Measurements from ENCODE around the gene MYO5A.

Gene MYO5A

GRCh38 chr15:52291204-52291603 lies 237.5 kb downstream of the MYO5A start:
- ChIA-PET POLR2A (no interaction called here), CTCF (interaction anchor here (0.8 to 1.4 kb wide), 3 partner anchors 32 to 63 kb away, joined by 3 read pairs; no protein-coding TSS in a partner anchor)
- Histone ChIP-seq H3K9me3 (ENCODE audit: control extremely low read depth in 1 of 5, control insufficient read depth in 4 of 5, insufficient read depth in 2 of 5, low read depth in 1 of 5, low read length in 4 of 5) (no peaks in the 10 kb centered on the region), H3K4me3 (ENCODE audit: control insufficient read depth in 1 of 7, extremely low read depth in 1 of 7, insufficient read depth in 4 of 7, low read depth in 2 of 7, low read length in 6 of 7) (peak overlapping the region in 1 of 7 experiments; percentile 1), H3K4me1 (ENCODE audit: control extremely low read depth in 1 of 4, control insufficient read depth in 4 of 4, insufficient read depth in 4 of 4, low read length in 3 of 4) (peaks cover 0 to 49% (median 34%) of the 10 kb centered on the region in 4 experiments), H3K27me3 (replicated peaks in 2 of 5; ENCODE audit: control insufficient read depth in 4 of 5, insufficient read depth in 5 of 5, low read length in 4 of 5) (no peaks in the 10 kb centered on the region), H3K27ac (ENCODE audit: insufficient read depth in 1 of 2, low read depth in 1 of 2, low read length in 2 of 2, poor library complexity in 1 of 2, severe bottlenecking in 2 of 2) (no peak overlapping the region), H3K36me3 (ENCODE audit: control insufficient read depth in 4 of 4, insufficient read depth in 4 of 4, low read length in 3 of 4) (peaks cover 0 to 25% (median 3%) of the 10 kb centered on the region in 4 experiments)
- WGBS (ENCODE audit: insufficient coverage) = 60% methylated on average over 4 of the region's 4 CpGs
- DNase-seq = peak in 1 of 3 donors; percentile 35

GRCh38 chr15:52290800-52291199 lies 237.9 kb downstream of the MYO5A start:
- no peak overlapping the region for H3K4me3 ChIP-seq (ENCODE audit: control insufficient read depth in 1 of 7, extremely low read depth in 1 of 7, insufficient read depth in 4 of 7, low read depth in 2 of 7, low read length in 6 of 7)

GRCh38 chr15:52290329-52290728 lies 238.4 kb downstream of the MYO5A start:
- Histone ChIP-seq H3K4me3 (ENCODE audit: control insufficient read depth in 1 of 7, extremely low read depth in 1 of 7, insufficient read depth in 4 of 7, low read depth in 2 of 7, low read length in 6 of 7) (no peak overlapping the region), H3K27me3 (replicated peaks in 2 of 5; ENCODE audit: control insufficient read depth in 4 of 5, insufficient read depth in 5 of 5, low read length in 4 of 5) (no peaks in the 10 kb centered on the region), H3K36me3 (ENCODE audit: control insufficient read depth in 4 of 4, insufficient read depth in 4 of 4, low read length in 3 of 4) (peaks cover 0 to 25% (median 3%) of the 10 kb centered on the region in 4 experiments), H3K4me1 (ENCODE audit: control extremely low read depth in 1 of 4, control insufficient read depth in 4 of 4, insufficient read depth in 4 of 4, low read length in 3 of 4) (peaks cover 0 to 45% (median 32%) of the 10 kb centered on the region in 4 experiments), H3K9me3 (ENCODE audit: control extremely low read depth in 1 of 5, control insufficient read depth in 4 of 5, insufficient read depth in 2 of 5, low read depth in 1 of 5, low read length in 4 of 5) (no peaks in the 10 kb centered on the region), H3K27ac (ENCODE audit: insufficient read depth in 1 of 2, low read depth in 1 of 2, low read length in 2 of 2, poor library complexity in 1 of 2, severe bottlenecking in 2 of 2) (no peak overlapping the region)
- no CpG with 5 or more reads among the region's 4 CpGs for WGBS (ENCODE audit: insufficient coverage)
- POLR2A ChIA-PET = interaction anchor here (0.6 kb wide), 1 partner anchor 62 kb away, joined by 4 read pairs; no protein-coding TSS in a partner anchor
- CTCF ChIA-PET = interaction anchor here (0.8 to 1.4 kb wide), 3 partner anchors 31 to 62 kb away, joined by 3 read pairs; no protein-coding TSS in a partner anchor
- DNase-seq = peak in 2 of 3 donors; percentile 20 to 36

More at GRCh38 chr15:52290800-52291199, 237.9 kb downstream of the MYO5A start:
- WGBS (ENCODE audit: insufficient coverage) = 100% methylated on average over 2 of the region's 3 CpGs
- ChIA-PET POLR2A (interaction anchor here (0.6 kb wide), 1 partner anchor 63 kb away, joined by 4 read pairs; no protein-coding TSS in a partner anchor), CTCF (interaction anchor here (0.8 to 1.4 kb wide), 3 partner anchors 31 to 63 kb away, joined by 3 read pairs; no protein-coding TSS in a partner anchor)
- DNase-seq = no peak
- Histone ChIP-seq H3K36me3 (ENCODE audit: control insufficient read depth in 4 of 4, insufficient read depth in 4 of 4, low read length in 3 of 4) (peaks cover 0 to 25% (median 3%) of the 10 kb centered on the region in 4 experiments), H3K4me1 (ENCODE audit: control extremely low read depth in 1 of 4, control insufficient read depth in 4 of 4, insufficient read depth in 4 of 4, low read length in 3 of 4) (peaks cover 0 to 45% (median 32%) of the 10 kb centered on the region in 4 experiments), H3K9me3 (ENCODE audit: control extremely low read depth in 1 of 5, control insufficient read depth in 4 of 5, insufficient read depth in 2 of 5, low read depth in 1 of 5, low read length in 4 of 5) (no peaks in the 10 kb centered on the region), H3K27ac (ENCODE audit: insufficient read depth in 1 of 2, low read depth in 1 of 2, low read length in 2 of 2, poor library complexity in 1 of 2, severe bottlenecking in 2 of 2) (no peak overlapping the region), H3K27me3 (replicated peaks in 2 of 5; ENCODE audit: control insufficient read depth in 4 of 5, insufficient read depth in 5 of 5, low read length in 4 of 5) (no peaks in the 10 kb centered on the region)

- Histone ChIP-seq H3K27ac (ENCODE audit: insufficient read depth in 1 of 2, low read depth in 1 of 2, low read length in 2 of 2, poor library complexity in 1 of 2, severe bottlenecking in 2 of 2) (peak overlapping the region in 1 of 2 experiments; percentile 35), H3K4me3 (ENCODE audit: control insufficient read depth in 1 of 7, extremely low read depth in 1 of 7, insufficient read depth in 4 of 7, low read depth in 2 of 7, low read length in 6 of 7) (peak overlapping the region in 1 of 7 experiments; percentile 31), H3K36me3 (ENCODE audit: control insufficient read depth in 4 of 4, insufficient read depth in 4 of 4, low read length in 3 of 4) (peaks cover 0 to 25% (median 3%) of the 10 kb centered on the region in 4 experiments), H3K4me1 (ENCODE audit: control extremely low read depth in 1 of 4, control insufficient read depth in 4 of 4, insufficient read depth in 4 of 4, low read length in 3 of 4) (peaks cover 0 to 39% (median 25%) of the 10 kb centered on the region in 4 experiments), H3K27me3 (replicated peaks in 2 of 5; ENCODE audit: control insufficient read depth in 4 of 5, insufficient read depth in 5 of 5, low read length in 4 of 5) (no peaks in the 10 kb centered on the region), H3K9me3 (ENCODE audit: control extremely low read depth in 1 of 5, control insufficient read depth in 4 of 5, insufficient read depth in 2 of 5, low read depth in 1 of 5, low read length in 4 of 5) (no peaks in the 10 kb centered on the region)
- ChIA-PET POLR2A (no interaction called here), CTCF (no interaction called here)
- 96% methylated on average over 3 of the region's 4 CpGs for WGBS (ENCODE audit: insufficient coverage)
- DNase-seq = no peak
Measured at GRCh38 chr15:52289629-52290081, 239.0 kb downstream of the MYO5A start.

GRCh38 chr15:52288986-52289385 lies 239.7 kb downstream of the MYO5A start:
- WGBS (ENCODE audit: insufficient coverage) = 96% methylated on average over 5 of the region's 5 CpGs

GRCh38 chr15:52288051-52288942 lies 240.4 kb downstream of the MYO5A start:
- Histone ChIP-seq H3K36me3 (ENCODE audit: control insufficient read depth in 4 of 4, insufficient read depth in 4 of 4, low read length in 3 of 4) (peaks cover 0 to 29% (median 3%) of the 10 kb centered on the region in 4 experiments), H3K27me3 (replicated peaks in 2 of 5; ENCODE audit: control insufficient read depth in 4 of 5, insufficient read depth in 5 of 5, low read length in 4 of 5) (no peaks in the 10 kb centered on the region), H3K9me3 (ENCODE audit: control extremely low read depth in 1 of 5, control insufficient read depth in 4 of 5, insufficient read depth in 2 of 5, low read depth in 1 of 5, low read length in 4 of 5) (no peaks in the 10 kb centered on the region), H3K4me1 (ENCODE audit: control extremely low read depth in 1 of 4, control insufficient read depth in 4 of 4, insufficient read depth in 4 of 4, low read length in 3 of 4) (peaks cover 0 to 25% (median 15%) of the 10 kb centered on the region in 4 experiments), H3K27ac (ENCODE audit: insufficient read depth in 1 of 2, low read depth in 1 of 2, low read length in 2 of 2, poor library complexity in 1 of 2, severe bottlenecking in 2 of 2) (no peak overlapping the region), H3K4me3 (ENCODE audit: control insufficient read depth in 1 of 7, extremely low read depth in 1 of 7, insufficient read depth in 4 of 7, low read depth in 2 of 7, low read length in 6 of 7) (no peak overlapping the region)
- WGBS (ENCODE audit: insufficient coverage) = 94% methylated on average over 9 of the region's 13 CpGs
- POLR2A ChIA-PET = interaction anchor here (1.1 kb wide), 1 partner anchor 8 kb away, joined by 4 read pairs; no protein-coding TSS in a partner anchor
- CTCF ChIA-PET = interaction anchor here (0.5 to 1.5 kb wide), 5 partner anchors 11 to 371 kb away, joined by 3 to 7 read pairs (median 3); no protein-coding TSS in a partner anchor
- DNase-seq = no peak

More at GRCh38 chr15:52288986-52289385, 239.7 kb downstream of the MYO5A start:
- DNase-seq = no peak
- H3K36me3 ChIP-seq (ENCODE audit: control insufficient read depth in 4 of 4, insufficient read depth in 4 of 4, low read length in 3 of 4) = peaks cover 0 to 28% (median 3%) of the 10 kb centered on the region in 4 experiments
- H3K27me3 ChIP-seq (replicated peaks in 2 of 5; ENCODE audit: control insufficient read depth in 4 of 5, insufficient read depth in 5 of 5, low read length in 4 of 5) = no peaks in the 10 kb centered on the region
- H3K9me3 ChIP-seq (ENCODE audit: control extremely low read depth in 1 of 5, control insufficient read depth in 4 of 5, insufficient read depth in 2 of 5, low read depth in 1 of 5, low read length in 4 of 5) = no peaks in the 10 kb centered on the region
- H3K27ac ChIP-seq (ENCODE audit: insufficient read depth in 1 of 2, low read depth in 1 of 2, low read length in 2 of 2, poor library complexity in 1 of 2, severe bottlenecking in 2 of 2) = no peak overlapping the region
- no peak overlapping the region for H3K4me3 ChIP-seq (ENCODE audit: control insufficient read depth in 1 of 7, extremely low read depth in 1 of 7, insufficient read depth in 4 of 7, low read depth in 2 of 7, low read length in 6 of 7)
- ChIA-PET CTCF (interaction anchor here (1.4 kb wide), 1 partner anchor 12 kb away, joined by 7 read pairs; no protein-coding TSS in a partner anchor), POLR2A (no interaction called here)
- peaks cover 0 to 32% (median 22%) of the 10 kb centered on the region in 4 experiments for H3K4me1 ChIP-seq (ENCODE audit: control extremely low read depth in 1 of 4, control insufficient read depth in 4 of 4, insufficient read depth in 4 of 4, low read length in 3 of 4)
